PC-3 (cell line): Measurements from ENCODE around the gene ZWILCH. TPM values are rescaled to one million over a fixed set of nuclear protein-coding genes. Genes with fewer than 3 reads are reported as not detected.

Source experiments
- ATAC-seq: fragments of 200-7000 bp; cut with Tn5 transposase; 2 replicates; pipeline ENCODE4 v1.9.1; 2020; ENCODE audit warnings: mild to moderate bottlenecking, moderate library complexity
- BruUV-seq: library from RNA; stranded (reverse); fragments of 400-500 nt; replicated peaks from 2 replicates; lab custom pipeline; 2021; lab: Mats Ljungman, UMichigan
- CTCF ChIA-PET: fragments of 300-600 bp; sonication (Branson Sonifier 250); formaldehyde crosslinking; loops from one replicate; lab custom pipeline; 2022; ENCODE audit warnings: antibody characterized with exemption; lab: Charles Lee
- POLR2A ChIA-PET: fragments of 300-600 bp; sonication (Branson Sonifier 250); formaldehyde crosslinking; loops from one replicate; lab custom pipeline; 2022; ENCODE audit warnings: antibody characterized with exemption; ENCODE audit not compliant: unreplicated experiment; lab: Charles Lee
- DNase-seq: peaks from one replicate; pipeline ENCODE4 v3.0.0-alpha.2; 2015
- H2AFZ ChIP-seq: fragments of 300-600 bp; sonication (generic); 2 replicates; pipeline ENCODE4 v1.6.0; 2016; ENCODE audit warnings: antibody characterized with exemption, low read length
- H3F3A ChIP-seq: fragments of 300-600 bp; sonication (generic); one replicate; pipeline ENCODE4 v1.6.0; 2017; ENCODE audit warnings: antibody characterized with exemption, low read length, control low read depth, mild to moderate bottlenecking; ENCODE audit not compliant: unreplicated experiment
- H3K27ac ChIP-seq: fragments of 300-600 bp; sonication (generic); 2 replicates; pipeline ENCODE4 v1.5.1; 2016; ENCODE audit warnings: mild to moderate bottlenecking, low read length
- H3K27me3 ChIP-seq: fragments of 300-600 bp; sonication (generic); 2 replicates; pipeline ENCODE4 v1.6.1; 2016; ENCODE audit warnings: low read length, mixed read lengths
- H3K36me3 ChIP-seq: fragments of 300-600 bp; sonication (generic); 2 replicates; pipeline ENCODE4 v1.6.1; 2016; ENCODE audit warnings: low read depth, mixed run types, low read length, mixed read lengths
- H3K4me1 ChIP-seq: fragments of 300-600 bp; sonication (generic); 2 replicates; pipeline ENCODE4 v1.5.1; 2016; ENCODE audit warnings: low read length; ENCODE audit not compliant: insufficient read depth
- H3K4me2 ChIP-seq: fragments of 300-600 bp; sonication (generic); 2 replicates; pipeline ENCODE4 v1.6.0; 2016; ENCODE audit warnings: low read length
- H3K4me3 ChIP-seq: fragments of 300-600 bp; sonication (generic); 2 replicates; pipeline ENCODE4 v1.5.1; 2016; ENCODE audit warnings: mild to moderate bottlenecking, low read length, mixed read lengths
- H3K79me2 ChIP-seq: fragments of 300-600 bp; sonication (generic); 2 replicates; pipeline ENCODE4 v1.6.1; 2017; ENCODE audit warnings: low read length, mixed read lengths
- H3K9ac ChIP-seq: fragments of 300-600 bp; sonication (generic); 2 replicates; pipeline ENCODE4 v1.6.0; 2016; ENCODE audit warnings: mild to moderate bottlenecking, low read length
- H3K9me2 ChIP-seq: fragments of 300-600 bp; sonication (generic); replicated peaks from 2 replicates; pipeline ENCODE4 v1.6.1; 2016; ENCODE audit warnings: mixed run types, low read length, mixed read lengths
- H3K9me3 ChIP-seq: fragments of 300-600 bp; sonication (generic); 2 replicates; pipeline ENCODE4 v1.6.1; 2016; ENCODE audit warnings: low read length, mixed read lengths
- H4K20me1 ChIP-seq: fragments of 300-600 bp; sonication (generic); 2 replicates; pipeline ENCODE4 v1.6.1; 2016; ENCODE audit warnings: low read length, mixed read lengths
- EZH2 ChIP-seq: fragments of 300-600 bp; sonication (generic); IDR thresholded peaks from one replicate; pipeline ENCODE4 v1.6.1; 2017; ENCODE audit warnings: antibody characterized with exemption, mild to moderate bottlenecking, low read length; ENCODE audit not compliant: unreplicated experiment
- EZH2phosphoT487 ChIP-seq: fragments of 300-600 bp; sonication (generic); IDR thresholded peaks from 2 replicates; pipeline ENCODE4 v1.6.1; 2018; ENCODE audit warnings: mild to moderate bottlenecking, antibody characterized with exemption, low read length, borderline replicate concordance
- intact Hi-C: fragments of 100-400 bp; cut with micrococcal nuclease; formaldehyde crosslinking; loops from 2 replicates; pipeline ENCODE4 v1.9.0; 2023
- total RNA-seq: library from RNA; depleted of rRNA; stranded (reverse); fragments of >200 nt; gene quantifications from 2 replicates; pipeline ENCODE4 v1.2.3, GENCODE V29; 2014
- TF ChIP-seq, protein P1 (sequence below): fragments of 300-600 bp; sonication (generic); conservative IDR thresholded peaks from 2 replicates; pipeline ENCODE4 v1.5.1; 2017; ENCODE audit warnings: antibody characterized with exemption, low read depth, mild to moderate bottlenecking, low read length

ZWILCH gene
- total RNA-seq, 1 experiment from 2014 or later: 18.1 TPM

DNA sequence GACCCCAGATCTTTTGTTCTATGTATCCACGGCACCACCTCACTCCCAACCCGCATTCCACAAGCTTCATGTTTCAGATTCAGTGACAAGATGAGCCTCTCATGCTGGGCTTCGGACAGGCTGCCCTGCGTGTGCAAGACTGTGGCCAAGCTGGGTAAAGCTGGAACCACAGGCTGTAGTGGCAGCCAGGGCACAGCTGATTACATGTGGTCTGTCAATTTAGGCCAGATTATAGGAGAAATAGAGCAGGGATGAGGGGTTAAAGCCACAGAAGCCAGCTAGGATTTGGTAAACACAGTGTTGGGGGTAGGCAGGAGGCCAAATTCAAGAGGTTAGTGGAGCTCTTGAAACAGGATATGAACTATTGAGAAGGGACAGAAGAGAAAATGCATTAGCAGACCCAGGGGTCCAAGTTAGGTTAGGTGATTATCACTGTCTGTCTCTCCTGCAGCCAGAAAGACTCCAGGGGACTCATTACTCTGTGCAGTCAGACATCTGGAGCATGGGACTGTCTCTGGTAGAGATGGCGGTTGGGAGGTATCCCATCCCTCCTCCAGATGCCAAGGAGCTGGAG lies 20.5 kb upstream of the ZWILCH start:
- no peak for TF ChIP-seq EZH2phosphoT487
- TF ChIP-seq, protein P1, sequence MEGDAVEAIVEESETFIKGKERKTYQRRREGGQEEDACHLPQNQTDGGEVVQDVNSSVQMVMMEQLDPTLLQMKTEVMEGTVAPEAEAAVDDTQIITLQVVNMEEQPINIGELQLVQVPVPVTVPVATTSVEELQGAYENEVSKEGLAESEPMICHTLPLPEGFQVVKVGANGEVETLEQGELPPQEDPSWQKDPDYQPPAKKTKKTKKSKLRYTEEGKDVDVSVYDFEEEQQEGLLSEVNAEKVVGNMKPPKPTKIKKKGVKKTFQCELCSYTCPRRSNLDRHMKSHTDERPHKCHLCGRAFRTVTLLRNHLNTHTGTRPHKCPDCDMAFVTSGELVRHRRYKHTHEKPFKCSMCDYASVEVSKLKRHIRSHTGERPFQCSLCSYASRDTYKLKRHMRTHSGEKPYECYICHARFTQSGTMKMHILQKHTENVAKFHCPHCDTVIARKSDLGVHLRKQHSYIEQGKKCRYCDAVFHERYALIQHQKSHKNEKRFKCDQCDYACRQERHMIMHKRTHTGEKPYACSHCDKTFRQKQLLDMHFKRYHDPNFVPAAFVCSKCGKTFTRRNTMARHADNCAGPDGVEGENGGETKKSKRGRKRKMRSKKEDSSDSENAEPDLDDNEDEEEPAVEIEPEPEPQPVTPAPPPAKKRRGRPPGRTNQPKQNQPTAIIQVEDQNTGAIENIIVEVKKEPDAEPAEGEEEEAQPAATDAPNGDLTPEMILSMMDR: no peak
- no peak for TF ChIP-seq EZH2
- H3F3A ChIP-seq: no peaks in the 10 kb centered on the region
- ChIA-PET CTCF (no interaction called here), POLR2A (no interaction called here)
- no peak overlapping the region for H2AFZ ChIP-seq
- no peak overlapping the region for H3K27ac ChIP-seq
- no peak overlapping the region for H3K4me2 ChIP-seq
- no peak overlapping the region for H3K9ac ChIP-seq
- peaks cover 37% of the 10 kb centered on the region for H3K4me1 ChIP-seq
- H3K9me3 ChIP-seq: no peaks in the 10 kb centered on the region
- no TSS peak for BruUV-seq
- no peak for DNase-seq
- H4K20me1 ChIP-seq: no peaks in the 10 kb centered on the region
- no peak for ATAC-seq
- H3K27me3 ChIP-seq: no peaks in the 10 kb centered on the region
- H3K79me2 ChIP-seq: 0 out of 2 replicates have a peak, but pooled peaks cover 4% of the 10 kb centered on the region
- no peak overlapping the region for H3K4me3 ChIP-seq
- intact Hi-C loops: no loop called here
- no peaks in the 10 kb centered on the region for H3K9me2 ChIP-seq
- H3K36me3 ChIP-seq: peaks cover 16% of the 10 kb centered on the region

DNA sequence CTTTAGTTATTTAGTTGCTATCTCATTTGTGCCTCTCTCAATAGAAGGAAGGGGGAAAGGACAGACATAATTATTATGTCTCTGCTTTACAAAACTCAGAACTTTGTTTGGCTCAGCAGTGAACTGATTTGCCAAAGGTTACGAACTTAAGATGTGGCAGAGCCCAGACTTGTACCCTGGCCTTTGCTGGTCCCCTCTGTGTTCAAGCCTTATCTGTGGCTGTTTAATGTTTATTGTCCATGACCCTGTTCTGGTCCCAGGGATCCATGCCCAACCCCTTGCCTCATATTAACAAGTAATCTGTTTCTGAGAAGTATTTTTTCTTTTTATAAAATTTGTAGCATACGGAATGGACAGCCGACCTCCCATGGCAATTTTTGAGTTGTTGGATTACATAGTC lies 18.2 kb upstream of the ZWILCH start:
- H3F3A ChIP-seq: no peaks in the 10 kb centered on the region
- no peaks in the 10 kb centered on the region for H3K27me3 ChIP-seq
- no peaks in the 10 kb centered on the region for H3K9me2 ChIP-seq
- TF ChIP-seq EZH2phosphoT487: no peak
- TF ChIP-seq EZH2: no peak
- TF ChIP-seq, protein P1: no peak
- no peak for DNase-seq
- H3K79me2 ChIP-seq: 0 out of 2 replicates have a peak, but pooled peaks cover 4% of the 10 kb centered on the region
- no peaks in the 10 kb centered on the region for H3K9me3 ChIP-seq
- ATAC-seq: no peak
- H3K4me2 ChIP-seq: no peak overlapping the region
- H4K20me1 ChIP-seq: no peaks in the 10 kb centered on the region
- no peak overlapping the region for H3K27ac ChIP-seq
- ChIA-PET POLR2A (no interaction called here), CTCF (no interaction called here)
- H3K9ac ChIP-seq: no peak overlapping the region
- intact Hi-C loops: no loop called here
- H3K4me1 ChIP-seq: peaks cover 18% of the 10 kb centered on the region
- H3K36me3 ChIP-seq: peaks cover 21% of the 10 kb centered on the region
- no peak overlapping the region for H3K4me3 ChIP-seq
- H2AFZ ChIP-seq: no peak overlapping the region
- BruUV-seq: no TSS peak

DNA sequence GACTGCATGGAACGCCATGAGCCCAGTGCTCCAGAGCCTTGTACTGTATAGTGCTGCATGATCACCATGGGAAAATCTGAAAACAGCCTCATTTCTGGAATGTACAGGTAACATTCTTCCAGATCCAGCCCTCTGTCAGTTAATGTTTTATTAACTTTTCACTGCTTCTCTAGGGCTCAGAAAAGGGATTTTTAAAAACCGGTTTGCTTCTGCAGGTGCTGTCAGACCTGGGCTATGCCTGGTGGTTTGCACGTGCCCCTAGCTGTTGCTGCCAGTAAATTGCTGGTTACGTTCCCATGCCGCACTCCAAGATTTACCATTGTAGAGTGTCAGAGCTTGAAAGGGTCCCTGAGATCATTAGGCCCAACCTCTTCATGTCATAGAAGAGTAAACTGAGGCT lies 16.6 kb upstream of the ZWILCH start:
- no peaks in the 10 kb centered on the region for H3K9me2 ChIP-seq
- ChIA-PET CTCF (no interaction called here), POLR2A (no interaction called here)
- no peaks in the 10 kb centered on the region for H3K27me3 ChIP-seq
- H3K4me3 ChIP-seq: no peak overlapping the region
- H3K36me3 ChIP-seq: peaks cover 21% of the 10 kb centered on the region; the same call in 1 of the 2 replicates
- no peak overlapping the region for H3K4me2 ChIP-seq
- intact Hi-C loops: no loop called here
- no peaks in the 10 kb centered on the region for H3F3A ChIP-seq
- H3K79me2 ChIP-seq: 0 out of 2 replicates have a peak, but pooled peaks cover 4% of the 10 kb centered on the region
- H3K27ac ChIP-seq: no peak overlapping the region
- H2AFZ ChIP-seq: no peak overlapping the region
- BruUV-seq: no TSS peak
- no peak for ATAC-seq
- no peaks in the 10 kb centered on the region for H3K9me3 ChIP-seq
- no peak for DNase-seq
- no peak overlapping the region for H3K9ac ChIP-seq
- TF ChIP-seq, protein P1: no peak
- no peak for TF ChIP-seq EZH2phosphoT487
- H3K4me1 ChIP-seq: peaks cover 2% of the 10 kb centered on the region; the same call in 1 of the 2 replicates
- no peaks in the 10 kb centered on the region for H4K20me1 ChIP-seq
